Activated naive CD8-positive, alpha-beta T cell treated with anti-CD3 and anti-CD28 coated beads, Interleukin-2, amount 50 U/mL, for 16 hours (primary cell): ENCODE data around the gene MUC13.
"Not testable (repeated sequence)": the region's sequence is repeated elsewhere in the genome, so short reads cannot be mapped to it uniquely, and the experiment has no call there.

ENCODE experiments used
- DNase-seq: peaks from one replicate; pipeline ENCODE4 v3.0.0-alpha.2; 2020; ENCODE audit warnings: low read depth, low spot score

The MUC13 gene, protein sequence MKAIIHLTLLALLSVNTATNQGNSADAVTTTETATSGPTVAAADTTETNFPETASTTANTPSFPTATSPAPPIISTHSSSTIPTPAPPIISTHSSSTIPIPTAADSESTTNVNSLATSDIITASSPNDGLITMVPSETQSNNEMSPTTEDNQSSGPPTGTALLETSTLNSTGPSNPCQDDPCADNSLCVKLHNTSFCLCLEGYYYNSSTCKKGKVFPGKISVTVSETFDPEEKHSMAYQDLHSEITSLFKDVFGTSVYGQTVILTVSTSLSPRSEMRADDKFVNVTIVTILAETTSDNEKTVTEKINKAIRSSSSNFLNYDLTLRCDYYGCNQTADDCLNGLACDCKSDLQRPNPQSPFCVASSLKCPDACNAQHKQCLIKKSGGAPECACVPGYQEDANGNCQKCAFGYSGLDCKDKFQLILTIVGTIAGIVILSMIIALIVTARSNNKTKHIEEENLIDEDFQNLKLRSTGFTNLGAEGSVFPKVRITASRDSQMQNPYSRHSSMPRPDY

DNA sequence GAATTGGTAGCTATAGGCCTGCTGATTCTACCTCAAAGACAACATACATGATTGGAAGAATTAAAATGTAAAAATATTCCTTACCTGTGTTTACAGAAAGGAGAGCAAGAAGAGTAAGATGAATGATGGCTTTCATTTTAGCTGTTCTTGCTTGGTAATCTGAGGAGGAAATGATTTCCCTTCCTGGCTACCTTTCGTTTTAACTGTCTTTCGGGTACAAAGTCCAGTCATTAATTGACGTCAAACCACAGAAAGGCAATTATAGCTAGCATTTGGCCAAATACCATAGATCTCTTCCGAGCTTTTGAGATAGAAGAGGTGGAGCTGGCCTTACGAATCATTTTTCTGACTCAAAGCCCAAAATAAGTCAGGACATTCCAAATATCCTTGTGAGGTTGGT is at the start of gene MUC13:
MUC13 (minus strand) TSS at position 175 of the 400 bp plus-strand sequence; CDS start at position 136, 39 bp downstream.
- no peak for DNase-seq

- no peak for DNase-seq
Measured at GRCh38 chr3:124982855-124983254, 48.3 kb upstream of the MUC13 start.

DNA sequence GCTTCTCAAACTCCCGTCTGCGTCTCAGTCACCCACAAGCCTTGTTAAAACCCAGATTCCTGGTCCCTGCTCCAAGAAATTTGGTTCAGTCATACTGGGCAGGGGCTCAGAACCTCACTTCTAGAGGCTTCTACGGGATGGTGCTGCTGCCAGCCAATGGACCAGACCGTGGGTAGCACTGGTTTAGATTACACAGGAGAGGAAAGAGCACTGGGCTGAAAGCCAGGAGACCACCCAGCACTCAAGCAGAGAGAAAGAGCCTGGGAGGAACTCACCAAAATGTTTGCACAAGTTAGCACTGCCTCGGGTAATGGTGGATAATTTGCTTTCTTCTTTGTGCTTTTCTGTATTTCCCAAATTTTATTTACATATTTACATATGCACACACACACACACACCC is 46.9 kb upstream of the MUC13 start:
- DNase-seq = no peak

DNA sequence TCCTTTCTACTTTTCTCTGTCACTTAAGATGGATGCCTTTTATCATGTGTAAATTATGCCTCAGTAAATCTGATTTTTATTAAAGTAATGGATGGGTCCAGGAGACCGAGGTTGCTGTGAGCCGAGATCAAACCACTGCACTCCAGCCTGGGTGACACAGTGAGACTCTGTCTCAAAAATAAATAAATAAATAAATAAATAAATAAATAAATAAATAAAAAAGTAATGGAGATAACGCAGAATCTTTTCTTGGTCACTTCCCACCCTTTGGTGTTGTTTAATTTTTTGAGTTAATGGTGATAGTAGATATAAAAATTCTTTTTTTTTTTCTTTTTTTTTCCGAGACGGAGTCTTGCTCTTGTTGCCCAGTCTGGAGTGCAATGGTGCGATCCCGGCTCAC is 44.1 kb upstream of the MUC13 start:
- DNase-seq = no peak

DNA sequence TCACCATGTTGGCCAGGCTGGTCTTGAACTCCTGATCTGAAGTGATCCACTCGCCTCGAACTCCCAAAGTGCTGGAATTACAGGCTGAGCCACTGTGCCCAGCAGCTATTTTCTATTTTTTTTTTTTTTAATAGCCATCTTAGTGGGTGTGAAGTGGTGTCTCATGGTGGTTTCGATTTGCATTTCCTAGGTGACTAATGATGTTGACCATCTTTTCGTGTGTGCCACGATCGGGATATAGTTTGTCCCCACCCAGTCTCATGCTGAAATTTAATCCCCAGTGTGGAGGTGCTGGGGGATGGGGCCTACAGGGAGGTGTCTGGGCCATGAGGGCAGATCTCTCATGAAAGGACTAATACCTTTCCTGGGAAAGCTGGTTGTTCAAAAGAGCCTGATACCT is 41.8 kb upstream of the MUC13 start:
- no peak for DNase-seq

GRCh38 chr3:124974691-124975090 is 40.1 kb upstream of the MUC13 start:
- no peak for DNase-seq

- DNase-seq = no peak
Measured at GRCh38 chr3:124973290-124973689, 38.7 kb upstream of the MUC13 start.

- DNase-seq = no peak
Measured at GRCh38 chr3:124972457-124972856, 37.9 kb upstream of the MUC13 start.

DNA sequence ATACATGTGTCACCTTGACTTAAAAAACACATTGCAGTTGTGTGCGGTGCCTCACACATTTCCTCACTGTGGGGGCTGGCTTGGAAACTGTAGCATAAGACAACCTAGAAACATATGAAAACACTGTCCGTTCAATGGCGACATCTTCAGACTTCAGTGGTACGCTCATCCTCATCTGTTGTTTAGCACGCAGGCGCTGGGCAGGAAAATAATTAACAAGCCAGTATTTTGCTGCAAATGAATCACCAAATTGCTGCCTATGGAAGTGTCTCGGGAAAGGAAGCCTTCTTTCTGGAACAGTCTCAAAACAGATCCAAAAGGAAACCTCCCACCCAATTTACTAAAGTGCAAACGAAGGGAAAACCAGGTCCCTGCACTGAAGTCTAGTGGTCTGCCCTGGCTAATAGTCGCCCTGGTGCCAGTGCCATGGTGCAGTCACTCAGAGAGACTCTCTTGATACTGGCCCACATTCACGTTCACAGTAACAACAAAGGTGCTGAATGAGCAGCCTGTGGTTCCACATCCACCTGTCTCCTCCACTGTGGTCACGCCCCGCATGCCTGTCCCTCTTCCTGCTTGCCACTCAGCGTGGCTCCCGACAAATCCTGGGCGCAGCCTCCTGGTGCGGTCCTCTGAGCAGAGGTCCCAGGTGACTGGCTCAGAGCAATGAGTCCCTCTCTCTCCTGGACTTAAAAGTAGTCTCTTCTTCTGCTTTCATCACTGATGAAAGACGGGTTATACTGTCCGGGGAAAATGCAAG is 35.6 kb upstream of the MUC13 start:
- DNase-seq = no peak

DNA sequence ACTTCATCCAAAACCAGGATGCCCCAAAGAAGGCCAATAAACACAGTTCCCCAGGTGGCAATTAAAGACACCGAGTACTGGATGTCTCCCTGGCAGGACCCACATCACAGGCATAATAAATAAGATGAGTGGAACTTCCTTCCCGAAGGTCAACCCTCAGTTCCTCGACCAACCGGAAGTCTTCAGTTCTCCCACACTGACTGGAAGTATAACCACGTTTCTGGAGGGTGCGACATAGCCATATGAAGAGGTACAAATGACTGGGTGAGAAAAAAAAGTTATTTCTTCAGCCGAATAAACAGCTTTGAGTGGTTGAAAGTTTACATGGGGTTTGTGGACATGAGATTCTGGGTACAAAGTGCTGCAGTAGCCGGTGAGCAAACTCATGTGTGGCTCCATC is 34.6 kb upstream of the MUC13 start:
- no peak for DNase-seq

DNA sequence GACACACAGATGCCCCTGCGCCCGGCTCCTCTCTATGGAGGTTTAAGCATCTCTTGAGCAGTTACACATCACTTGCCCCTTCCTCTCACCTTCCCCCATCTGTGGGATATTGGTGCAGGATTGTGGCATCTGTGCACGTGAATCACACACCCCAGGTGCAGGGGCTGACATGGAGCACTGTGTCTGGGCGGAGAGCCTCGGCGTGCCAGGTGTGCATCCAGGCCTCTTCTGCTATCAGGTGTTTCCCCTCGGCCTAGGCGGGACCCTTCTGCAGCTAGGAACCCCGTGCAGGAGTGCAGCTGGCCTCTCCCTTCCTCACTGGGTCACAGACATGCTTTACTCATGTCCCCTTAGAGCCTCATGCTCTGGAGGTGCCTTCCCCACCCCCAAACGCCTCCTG is 33.4 kb upstream of the MUC13 start:
- no peak for DNase-seq

GRCh38 chr3:124966521-124967445 is 32.2 kb upstream of the MUC13 start:
- DNase-seq = no peak

DNA sequence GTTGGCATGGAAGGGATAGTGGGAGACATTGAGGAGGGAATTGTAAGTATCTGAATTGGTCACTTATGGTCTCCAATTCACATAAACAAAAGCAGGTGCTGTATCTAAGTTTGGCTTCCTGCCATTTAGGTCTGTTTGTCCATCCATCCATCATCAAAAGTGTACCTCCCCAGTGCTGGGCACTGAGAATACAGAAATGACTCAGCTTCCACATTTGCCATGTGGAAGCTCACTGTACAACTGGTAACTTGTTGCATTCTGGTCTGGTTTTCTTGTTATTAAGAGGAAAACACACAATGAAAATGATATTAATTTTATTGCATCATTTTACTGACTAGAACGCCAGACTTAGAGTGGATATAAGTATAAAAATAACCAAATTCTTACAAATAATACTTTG is 30.9 kb upstream of the MUC13 start:
- no peak for DNase-seq

DNA sequence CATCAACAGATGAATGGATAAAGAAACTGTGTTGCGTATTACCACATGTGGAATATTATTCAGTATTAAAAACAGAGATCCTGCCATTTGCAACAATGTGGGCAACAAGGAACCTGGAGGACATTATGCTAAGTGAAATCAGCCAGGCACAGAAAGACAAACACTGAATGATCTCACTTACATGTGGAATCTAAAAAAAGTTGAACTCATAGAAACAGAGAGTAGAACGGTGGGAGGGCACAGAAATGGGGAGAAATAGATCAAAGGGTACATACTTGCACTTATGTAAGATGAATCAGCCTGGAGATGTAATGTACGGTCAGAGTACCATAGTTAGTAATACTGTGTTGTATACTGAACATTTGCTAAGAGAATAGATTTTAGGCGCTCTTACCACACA is 29.8 kb upstream of the MUC13 start:
- no peak for DNase-seq

DNA sequence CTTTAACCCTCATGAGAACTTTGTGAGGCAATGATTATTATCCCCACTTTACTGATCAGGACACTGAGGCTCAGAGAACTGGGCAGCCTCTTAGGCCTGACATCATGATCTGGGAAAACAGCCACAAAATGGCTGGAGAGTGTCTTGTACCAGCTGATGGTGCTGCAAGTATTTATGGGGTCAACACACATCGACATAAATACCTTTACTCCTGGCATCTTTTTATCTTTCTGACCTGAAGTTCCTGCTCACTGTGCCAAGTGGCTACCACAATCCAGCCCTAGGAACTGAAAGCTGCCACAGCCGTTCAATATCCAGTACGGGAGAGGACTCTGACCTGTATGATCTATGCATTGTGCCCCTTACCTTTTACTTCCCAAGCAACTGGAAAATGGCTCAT is 29.2 kb upstream of the MUC13 start:
- no peak for DNase-seq

DNA sequence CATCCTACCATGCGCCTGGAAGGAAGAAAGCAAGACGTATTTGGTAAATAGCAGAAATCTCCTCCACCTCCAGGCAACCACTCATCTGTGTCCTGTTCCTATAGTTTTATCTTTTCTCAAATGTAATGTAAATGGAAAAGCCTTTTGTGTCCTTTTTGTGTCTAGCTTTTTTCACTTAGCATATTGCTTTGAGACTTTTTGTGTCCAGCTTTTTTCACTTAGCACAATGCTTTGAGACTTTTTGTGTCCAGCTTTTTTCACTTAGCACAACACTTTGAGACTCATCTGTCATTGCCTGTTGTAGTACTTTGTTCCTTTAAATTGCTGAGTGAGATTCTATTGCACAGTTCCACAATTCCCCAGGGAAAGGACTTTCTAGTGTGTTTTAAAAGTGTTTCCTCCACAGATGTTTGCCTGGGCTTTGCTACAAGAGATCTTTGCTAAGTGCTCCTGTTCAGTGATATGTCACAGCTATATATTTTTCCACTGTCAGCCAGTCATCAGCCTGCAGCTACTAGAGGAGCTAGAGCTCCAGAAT is 27.9 kb upstream of the MUC13 start:
- DNase-seq = no peak

GRCh38 chr3:124960698-124961097 is 26.1 kb upstream of the MUC13 start:
- DNase-seq = no peak

DNA sequence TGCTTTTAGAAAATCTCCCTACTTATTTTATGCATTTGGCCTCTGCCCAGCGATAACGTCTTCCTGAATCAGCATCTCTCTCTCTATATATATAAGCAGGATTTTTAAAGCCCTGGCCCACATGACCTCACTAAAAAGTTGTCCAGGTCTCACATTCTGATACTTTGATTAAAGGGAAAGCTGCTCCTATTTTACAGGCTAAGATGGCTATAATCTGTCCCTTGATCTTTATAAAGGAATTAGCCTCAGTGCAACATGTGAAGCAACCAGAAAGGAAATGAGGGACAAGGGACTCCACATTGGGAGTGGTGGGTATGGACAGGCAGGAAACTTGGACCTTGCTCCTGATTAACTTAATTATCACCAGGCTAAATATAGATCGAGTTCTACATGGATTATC is 25.6 kb upstream of the MUC13 start:
- DNase-seq = no peak

- DNase-seq = not testable (repeated sequence)
Measured at GRCh38 chr3:124957951-124958350, 23.4 kb upstream of the MUC13 start.

DNA sequence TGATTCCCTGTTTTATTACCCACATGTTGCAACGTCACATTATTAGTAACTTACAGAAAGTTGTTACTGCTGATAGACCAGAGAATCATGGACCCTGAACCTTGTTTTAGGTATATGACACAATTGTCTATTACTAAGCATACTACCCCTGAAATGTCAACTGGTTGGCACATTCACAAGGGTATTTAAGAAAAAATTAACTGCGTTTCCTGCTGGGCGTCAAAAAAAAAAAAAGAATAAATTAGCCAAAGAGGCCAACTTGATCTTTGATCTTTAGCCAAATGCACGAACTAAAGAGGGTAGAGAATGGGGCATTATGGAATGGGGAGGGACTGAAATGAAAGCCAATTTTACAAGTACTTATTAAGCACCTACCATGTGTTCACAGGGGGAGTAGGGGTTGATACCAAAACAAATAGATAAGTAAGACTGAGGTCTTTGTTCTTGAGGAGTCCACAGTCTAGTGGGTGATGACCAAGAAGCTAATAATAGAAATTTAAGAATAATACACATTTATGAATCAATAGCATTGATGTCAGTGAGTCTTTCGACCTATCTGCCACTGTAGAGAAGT is 17.8 kb upstream of the MUC13 start:
- no peak for DNase-seq
